Nucleus accumbens (tissue), 56 donors: ENCODE data around the gene KLF4.
"Not testable (repeated sequence)": the region's sequence is repeated elsewhere in the genome, so short reads cannot be mapped to it uniquely, and the experiment has no call there.

ENCODE experiments used
- DNase-seq, 56 donors: peaks; one replicate each; lab custom pipeline; 2025; lab: John Stamatoyannopoulos, UW

KLF4 gene

GRCh38 chr9:107489687-107490605 is at the start of gene KLF4:
TSS of gene KLF4 (minus strand) at chr9:107489769. CDS start at chr9:107489172, 597 bp downstream.
- peak in 54 of 56 donors; percentile 43 to 91 (median 80) for DNase-seq

GRCh38 chr9:107536462-107536861 is 46.9 kb upstream of the KLF4 start:
- no peak for DNase-seq

- DNase-seq, result no peak
These were observed 45.0 kb upstream of the KLF4 start for GRCh38 chr9:107534510-107535078.

- DNase-seq, result no peak
These were observed 41.1 kb upstream of the KLF4 start for GRCh38 chr9:107530679-107531078.

GRCh38 chr9:107528686-107529085 is 39.1 kb upstream of the KLF4 start:
- DNase-seq, result no peak

GRCh38 chr9:107523539-107523938 is 34.0 kb upstream of the KLF4 start:
- no peak for DNase-seq

- DNase-seq, result no peak
These were observed 30.6 kb upstream of the KLF4 start for GRCh38 chr9:107520186-107520585.

GRCh38 chr9:107518037-107518807 is 28.7 kb upstream of the KLF4 start:
- no peak for DNase-seq

GRCh38 chr9:107513464-107514100 is 24.0 kb upstream of the KLF4 start:
- no peak for DNase-seq

- peak in 1 of 56 donors; percentile 7 for DNase-seq
These were observed 15.3 kb upstream of the KLF4 start for GRCh38 chr9:107504585-107505455.

GRCh38 chr9:107502464-107502863 is 12.9 kb upstream of the KLF4 start:
- DNase-seq, result no peak

GRCh38 chr9:107500421-107501200 is 11.0 kb upstream of the KLF4 start:
- not testable (repeated sequence) for DNase-seq

- DNase-seq, result no peak
These were observed 7.4 kb upstream of the KLF4 start for GRCh38 chr9:107496976-107497375.

GRCh38 chr9:107492381-107492970 is 2.9 kb upstream of the KLF4 start:
- DNase-seq, result no peak

- peak in 1 of 56 donors; percentile 2 for DNase-seq
These were observed 1.8 kb upstream of the KLF4 start for GRCh38 chr9:107491081-107492053.

- DNase-seq, result peak in 2 of 56 donors; percentile 11
These were observed 1.0 kb upstream of the KLF4 start for GRCh38 chr9:107490606-107490970.

- peak in 3 of 56 donors; percentile 41 to 50 (median 48) for DNase-seq
These were observed 360 bp downstream of the KLF4 start for GRCh38 chr9:107489144-107489673.
